GM03348 (cell line): ENCODE measurements around the gene SOX13.
"Not testable (repeated sequence)": the region's sequence is repeated elsewhere in the genome, so short reads cannot be mapped to it uniquely, and the experiment has no call there.

ENCODE experiments used
- DNase-seq: peaks from one replicate; pipeline ENCODE4 v3.0.0; 2012; ENCODE audit warnings: low spot score

The SOX13 gene

GRCh38 chr1:204072931-204073836, at the start of gene SOX13:
Gene SOX13 (plus strand): TSS chr1:204073115. CDS start chr1:204112916, 39,801 bp downstream.
- peak; percentile 95 for DNase-seq

- no peak for DNase-seq
Observed at GRCh38 chr1:204025917-204026707, 46.8 kb upstream of the SOX13 start.

GRCh38 chr1:204027446-204027845, 45.5 kb upstream of the SOX13 start:
- no peak for DNase-seq

DNA sequence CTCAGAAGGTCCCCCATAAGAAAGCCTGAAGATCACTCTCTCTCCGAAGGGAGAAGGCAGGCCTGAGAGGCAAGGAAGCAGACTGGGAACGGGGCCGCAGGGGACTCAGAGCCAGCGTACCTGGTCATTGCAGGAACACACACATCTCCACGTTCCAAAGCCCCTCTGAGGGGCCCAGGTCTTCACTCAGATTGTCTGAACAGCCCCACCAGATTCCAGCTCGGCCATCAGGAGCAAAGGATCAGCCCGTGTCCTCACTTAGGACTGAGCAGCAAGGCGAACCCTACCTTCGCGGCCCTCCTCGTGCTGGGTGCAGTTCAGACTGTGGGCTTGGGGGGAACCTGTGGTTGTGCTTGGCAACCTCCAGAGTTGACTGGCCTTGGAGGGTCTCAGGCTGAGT, 43.9 kb upstream of the SOX13 start:
- DNase-seq = no peak

- no peak for DNase-seq
Observed at GRCh38 chr1:204031098-204031710, 41.7 kb upstream of the SOX13 start.

DNA sequence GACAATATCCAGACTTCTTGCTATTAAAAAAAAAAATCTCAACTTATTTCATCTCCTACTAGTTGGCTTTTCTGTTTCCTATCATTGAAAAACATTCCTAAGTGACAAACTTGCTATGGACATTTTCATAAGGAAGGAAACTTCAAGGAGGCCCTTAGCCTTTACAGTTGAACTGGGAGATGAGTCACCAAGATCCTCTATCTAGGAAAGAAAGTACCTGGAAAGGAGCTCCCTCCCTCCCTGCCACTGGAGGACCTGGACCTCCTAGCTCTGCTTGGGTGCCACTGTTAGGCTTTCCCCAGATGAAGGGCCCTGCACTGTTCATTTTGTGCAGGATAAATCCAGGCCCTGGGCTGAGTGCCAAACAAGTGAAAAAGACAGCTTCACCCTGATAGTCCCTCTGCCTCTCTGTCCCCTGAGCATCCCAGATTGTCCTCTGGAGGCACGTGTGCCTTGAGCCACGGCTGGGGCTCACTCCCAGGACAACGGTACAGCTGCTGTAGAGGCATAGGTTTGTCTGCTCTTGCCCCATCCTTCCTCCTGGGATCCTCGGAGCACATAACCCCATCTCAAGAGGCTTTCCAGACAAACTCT, 40.2 kb upstream of the SOX13 start:
- no peak for DNase-seq

DNA sequence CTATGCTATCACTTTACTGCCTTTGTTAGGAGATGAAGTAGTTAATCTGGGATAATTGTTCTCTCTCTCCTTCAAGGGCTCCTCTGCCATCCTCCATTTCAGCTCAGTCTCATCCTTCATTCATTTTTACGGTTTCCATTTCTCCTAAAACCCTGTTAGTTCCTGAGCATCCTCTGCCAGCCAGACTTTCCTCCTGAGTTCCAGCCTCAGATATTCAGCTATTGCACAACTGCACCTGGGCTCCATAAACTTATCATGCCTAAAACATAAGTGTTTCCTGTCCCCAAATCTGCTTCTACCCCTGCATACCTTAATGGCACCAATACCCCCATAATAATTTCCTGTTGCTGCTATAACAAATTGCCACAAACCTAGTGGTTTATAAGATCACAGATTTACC, 39.6 kb upstream of the SOX13 start:
- DNase-seq = no peak

DNA sequence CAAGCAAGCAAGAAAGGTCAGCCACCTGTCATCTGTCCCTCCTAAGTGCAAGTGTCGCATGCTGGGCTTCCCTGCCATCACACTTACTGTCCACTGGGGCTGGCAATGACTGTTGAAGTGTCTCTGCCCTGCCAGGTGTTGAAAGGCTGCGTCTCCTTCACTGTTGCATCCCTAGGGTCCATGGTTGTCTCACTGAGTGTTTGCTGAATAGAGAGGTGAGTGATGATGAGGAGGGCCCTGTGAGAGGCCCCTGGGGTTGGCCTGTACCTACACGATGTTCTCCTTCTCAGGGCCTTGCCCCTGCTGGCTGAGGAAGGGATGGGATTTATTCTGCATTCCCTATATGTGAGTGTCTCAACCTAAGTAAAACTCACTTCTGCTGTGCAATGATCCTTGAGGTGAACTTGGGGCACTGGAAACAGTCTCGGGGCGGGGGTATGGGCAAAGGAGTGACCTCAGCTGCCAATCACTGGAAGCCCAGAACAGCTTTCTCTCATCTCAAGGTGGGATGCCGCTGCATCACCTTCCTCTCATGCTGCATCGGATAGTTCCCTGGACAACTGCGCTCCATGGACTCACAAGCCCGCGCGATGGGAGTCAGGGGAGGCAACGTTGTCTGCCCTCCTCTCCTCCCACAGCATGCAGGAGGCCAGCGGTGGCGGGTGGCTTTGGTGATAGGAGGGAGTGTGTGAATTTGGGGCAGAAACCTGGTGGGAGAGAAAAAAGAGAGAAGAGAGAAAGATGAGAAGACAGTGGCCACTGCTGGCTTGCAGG, 35.8 kb upstream of the SOX13 start:
- DNase-seq = no peak

DNA sequence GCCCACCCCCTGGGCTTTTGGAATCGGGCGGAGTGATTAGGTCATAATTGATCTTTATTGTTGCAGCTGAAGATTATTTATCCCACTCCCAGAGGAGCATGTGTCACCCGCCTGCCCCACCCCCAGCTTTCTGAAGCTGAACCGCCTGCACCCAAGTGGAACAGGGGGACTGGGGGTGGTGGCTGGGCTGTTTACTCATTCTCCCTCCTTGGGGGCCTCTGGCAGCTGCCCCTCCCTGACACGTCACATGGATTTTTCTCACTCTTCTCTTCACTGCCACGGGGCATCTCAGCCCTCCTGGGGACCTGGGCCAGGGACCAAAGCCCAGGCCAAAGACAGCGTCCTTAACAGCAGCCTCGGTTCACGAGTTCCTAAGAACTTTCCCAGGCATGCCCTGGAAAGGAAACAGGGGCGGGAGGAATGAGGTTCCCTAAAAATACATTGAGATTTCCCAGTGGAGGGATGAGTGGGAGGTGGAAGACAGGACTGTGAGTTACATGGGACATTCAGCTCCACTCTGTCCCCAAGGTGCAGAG, 31.6 kb upstream of the SOX13 start:
- peak; percentile 47 for DNase-seq

DNA sequence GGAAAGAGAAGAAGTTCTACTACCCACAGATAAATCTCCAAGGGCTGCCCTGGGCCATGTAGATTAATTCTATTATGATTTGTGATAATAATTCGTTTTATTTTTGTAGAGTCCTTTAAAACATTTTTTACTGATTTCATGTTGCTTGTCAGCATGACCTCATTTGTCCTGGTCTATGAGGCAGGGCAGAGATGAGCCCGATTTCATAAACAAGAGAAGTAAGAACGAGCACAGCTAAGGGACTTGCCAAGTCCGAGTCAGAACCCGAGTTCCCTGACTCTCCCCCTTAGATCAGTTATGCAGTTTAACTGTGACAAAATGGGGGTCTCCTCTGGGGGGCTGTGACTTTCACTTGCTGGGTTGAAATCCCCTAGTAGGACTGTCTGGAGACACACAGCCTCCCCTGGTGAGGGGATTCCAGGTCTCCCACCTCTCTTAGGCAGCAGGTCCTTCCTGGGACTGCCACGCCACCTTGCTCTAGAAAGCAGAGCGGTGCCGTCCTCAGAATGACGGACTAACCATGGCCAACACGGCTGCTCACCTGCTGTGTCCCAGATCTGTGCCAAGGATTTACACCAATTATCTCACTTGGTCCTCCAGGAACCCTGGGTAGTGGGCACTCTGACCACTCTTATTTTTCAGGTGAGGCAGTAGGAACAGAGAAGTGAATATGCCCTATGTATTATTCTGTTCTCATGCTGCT, 31.0 kb upstream of the SOX13 start:
- peak; percentile 55 for DNase-seq

- DNase-seq = no peak
Observed at GRCh38 chr1:204042516-204042915, 30.4 kb upstream of the SOX13 start.

DNA sequence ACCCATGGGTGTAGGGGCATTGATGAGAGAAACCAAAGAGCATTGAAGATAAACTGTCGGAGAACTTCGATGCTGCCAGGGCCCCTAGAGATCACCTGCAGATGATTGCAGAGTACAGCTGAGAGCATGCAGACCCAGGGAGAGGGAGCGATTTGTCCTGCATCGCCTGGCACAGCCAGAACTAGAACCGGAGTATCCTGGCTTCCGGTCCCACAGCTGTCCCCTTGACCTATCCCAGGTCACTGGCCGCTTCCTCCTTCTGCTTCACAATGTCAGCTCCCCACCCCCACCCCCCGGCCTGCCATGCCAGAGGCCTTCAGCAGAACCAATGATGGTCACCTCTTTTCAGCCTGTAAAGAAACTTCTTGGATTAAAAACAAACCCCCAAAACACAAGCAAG, 29.2 kb upstream of the SOX13 start:
- DNase-seq = no peak

DNA sequence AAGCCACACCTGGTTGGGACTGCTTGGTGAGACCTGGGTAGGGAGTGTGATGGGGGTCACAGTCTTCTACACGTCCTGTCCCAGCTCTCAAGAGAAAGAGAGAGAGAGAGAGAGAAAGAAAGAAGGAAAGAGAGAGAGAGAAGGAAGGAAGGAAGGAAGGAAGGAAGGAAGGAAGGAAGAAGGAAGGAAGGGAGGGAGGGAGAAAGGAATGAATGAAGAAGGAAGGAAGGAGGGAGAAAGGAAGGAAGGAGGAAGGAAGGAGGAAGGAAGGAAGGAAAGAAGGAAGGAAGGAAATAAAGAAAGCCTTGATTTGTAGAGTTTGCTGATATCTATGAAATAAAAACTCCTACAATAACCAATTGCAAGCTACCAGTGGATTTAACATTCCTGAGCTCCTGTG, 28.5 kb upstream of the SOX13 start:
- no peak for DNase-seq

GRCh38 chr1:204045430-204045829, 27.5 kb upstream of the SOX13 start:
- no peak for DNase-seq

DNA sequence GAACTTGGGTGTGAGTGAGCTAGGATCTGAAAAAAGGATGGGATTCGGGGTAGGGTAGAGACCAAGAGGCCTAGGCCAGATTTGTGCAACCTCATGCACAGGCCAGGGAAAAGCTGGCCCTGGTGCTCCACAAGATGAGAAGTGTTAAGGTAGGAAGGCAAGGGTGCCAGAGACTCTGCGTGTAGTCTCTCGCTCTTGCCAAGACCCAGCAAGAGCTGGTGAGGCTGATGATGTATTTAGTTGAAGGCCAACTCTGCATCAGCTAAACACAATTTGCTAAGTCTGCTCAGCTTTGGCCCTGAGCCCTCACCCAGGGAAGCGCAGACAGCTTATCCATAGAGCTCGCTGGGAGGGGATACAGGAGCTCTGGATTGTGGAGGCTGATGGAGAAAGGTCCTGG, 26.6 kb upstream of the SOX13 start:
- DNase-seq = no peak

GRCh38 chr1:204048796-204049195, 24.1 kb upstream of the SOX13 start:
- DNase-seq = not testable (repeated sequence)

- DNase-seq = no peak
Observed at GRCh38 chr1:204051258-204051657, 21.7 kb upstream of the SOX13 start.

- no peak for DNase-seq
Observed at GRCh38 chr1:204051718-204052117, 21.2 kb upstream of the SOX13 start.

DNA sequence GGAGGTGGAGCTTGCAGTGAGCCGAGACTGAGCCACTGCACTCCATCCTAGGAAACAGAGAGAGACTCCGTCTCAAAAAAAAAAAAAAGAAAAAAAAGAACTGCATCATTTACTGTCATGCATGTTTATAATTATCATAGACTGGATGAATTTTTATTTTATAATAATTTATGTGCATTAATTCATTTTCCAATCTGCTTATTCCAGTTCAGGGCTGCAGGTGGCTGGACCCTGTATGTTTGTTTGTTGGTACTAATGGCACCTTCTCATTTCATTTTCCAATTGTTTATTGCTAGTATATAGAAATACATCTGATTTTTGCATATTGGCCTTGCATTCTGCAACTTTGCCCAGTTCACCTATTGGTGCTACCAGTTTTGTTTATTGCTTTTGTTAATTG, 19.0 kb upstream of the SOX13 start:
- DNase-seq = no peak

- DNase-seq = no peak
Observed at GRCh38 chr1:204059970-204060369, 12.9 kb upstream of the SOX13 start.

DNA sequence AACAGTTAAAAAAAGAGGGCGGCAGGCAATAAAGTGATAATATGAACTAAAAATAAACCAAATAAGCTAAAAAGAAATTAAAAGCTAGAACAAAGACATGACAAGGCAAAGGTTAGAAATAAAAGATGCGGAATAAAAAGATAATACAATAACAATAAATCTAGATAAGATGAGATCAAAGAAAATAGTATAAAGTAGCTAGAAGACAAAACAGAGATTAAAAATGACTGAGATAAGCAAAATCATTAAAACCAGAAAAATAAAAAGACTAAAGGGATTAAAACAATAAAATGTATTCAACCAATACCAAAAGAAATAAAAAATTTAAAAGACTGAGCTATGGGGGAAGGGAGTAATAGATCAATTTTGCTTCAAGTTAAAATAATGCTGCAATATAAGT, 10.8 kb upstream of the SOX13 start:
- DNase-seq = no peak
